ENCODE measurements around the gene EIF4G3. TPM values are rescaled to one million over a fixed set of nuclear protein-coding genes. Genes with fewer than 3 reads are reported as not detected.

Gene EIF4G3
- total RNA-seq, 1 experiment from 2014 or later = 7.2 TPM

DNA sequence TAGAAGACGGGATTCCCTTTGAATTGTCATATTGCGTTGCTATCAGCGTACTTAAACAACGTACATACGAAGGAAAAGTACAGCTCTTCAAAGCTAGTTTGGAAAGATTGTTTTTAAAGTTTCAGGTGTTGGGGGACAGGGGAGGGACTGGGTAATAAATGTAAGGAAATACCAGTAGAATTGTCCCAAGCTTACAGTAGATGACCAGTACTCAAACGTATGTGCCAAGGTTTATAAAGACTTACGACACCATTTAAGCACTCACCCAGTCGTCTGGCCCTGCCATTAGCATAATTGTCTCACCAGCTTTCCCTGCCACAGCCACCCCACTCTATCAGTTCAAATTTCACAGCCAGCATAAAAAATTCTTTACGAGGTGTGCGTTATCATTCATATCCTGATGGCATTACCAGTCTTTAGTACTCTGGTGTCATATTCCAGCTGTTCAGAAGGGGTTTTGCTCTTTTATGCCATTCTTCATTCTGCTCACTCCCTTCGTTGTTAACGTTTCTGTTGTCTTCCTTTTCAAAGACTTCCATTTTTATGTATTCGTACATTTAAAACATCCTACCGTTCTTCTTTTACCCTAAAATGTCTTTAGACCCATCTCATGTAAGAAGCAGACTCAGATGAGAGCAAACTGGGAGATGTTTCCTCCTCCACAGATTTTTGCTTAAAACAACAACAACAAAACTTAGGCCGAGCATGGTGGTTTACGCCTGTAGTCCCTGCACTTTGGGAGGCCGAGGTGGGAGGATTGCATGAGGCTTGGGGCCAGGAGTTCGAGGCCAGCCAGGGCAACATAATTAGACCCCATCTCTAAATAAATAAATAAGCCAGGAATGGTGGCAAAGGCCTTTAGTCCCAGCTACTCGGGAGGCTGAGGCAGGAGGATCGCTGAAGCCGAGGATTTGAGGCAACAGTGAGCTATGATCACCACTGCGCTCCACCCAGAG, 388.6 kb downstream of the EIF4G3 start:
- DNase-seq (ENCODE audit: low read depth) = no peak
- in situ Hi-C loops (cut with HindIII; ENCODE audit: low pct_unique_long_range_greater_than_20kb, low sequenced_read_pairs) = no loop called here

GRCh38 chr1:20787029-20787839, 389.5 kb downstream of the EIF4G3 start, which contains the start of gene HP1BP3:
HP1BP3 (minus strand) TSS chr1:20787307; CDS start chr1:20780440, 6,867 bp downstream.
- peak; percentile 67 for DNase-seq (ENCODE audit: low read depth)
- in situ Hi-C loops (cut with HindIII; ENCODE audit: low pct_unique_long_range_greater_than_20kb, low sequenced_read_pairs) = no loop called here

- peak; percentile 98 for DNase-seq (ENCODE audit: low read depth)
- in situ Hi-C loops (cut with HindIII; ENCODE audit: low pct_unique_long_range_greater_than_20kb, low sequenced_read_pairs) = no loop called here
Measured at GRCh38 chr1:20786253-20787028, 390.3 kb downstream of the EIF4G3 start.

- no peak for DNase-seq (ENCODE audit: low read depth)
- in situ Hi-C loops (cut with HindIII; ENCODE audit: low pct_unique_long_range_greater_than_20kb, low sequenced_read_pairs) = no loop called here
Measured at GRCh38 chr1:20785907-20786252, 390.8 kb downstream of the EIF4G3 start.

DNA sequence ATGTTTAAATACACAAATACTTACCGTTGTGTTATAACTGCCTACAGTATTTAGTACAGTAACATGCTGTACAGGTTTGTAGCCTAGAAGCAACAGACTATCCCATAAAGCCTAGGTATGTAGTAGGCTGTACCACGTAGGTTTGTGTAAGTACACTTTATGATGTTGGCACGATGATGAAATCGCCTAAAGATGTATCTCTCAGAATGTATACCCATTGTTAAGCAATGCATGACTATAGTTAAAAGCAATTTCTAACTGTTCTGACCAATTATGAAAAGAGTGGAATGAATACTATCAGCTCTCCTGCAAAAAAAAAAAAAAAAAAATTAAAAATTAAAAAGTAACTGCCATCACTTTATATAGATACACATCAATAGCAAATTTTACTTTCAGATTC, 401.0 kb downstream of the EIF4G3 start:
- in situ Hi-C loops (cut with HindIII; ENCODE audit: low pct_unique_long_range_greater_than_20kb, low sequenced_read_pairs) = no loop called here
- no peak for DNase-seq (ENCODE audit: low read depth)

- in situ Hi-C loops (cut with HindIII; ENCODE audit: low pct_unique_long_range_greater_than_20kb, low sequenced_read_pairs) = no loop called here
Measured at GRCh38 chr1:20771780-20772179, 404.9 kb downstream of the EIF4G3 start.

DNA sequence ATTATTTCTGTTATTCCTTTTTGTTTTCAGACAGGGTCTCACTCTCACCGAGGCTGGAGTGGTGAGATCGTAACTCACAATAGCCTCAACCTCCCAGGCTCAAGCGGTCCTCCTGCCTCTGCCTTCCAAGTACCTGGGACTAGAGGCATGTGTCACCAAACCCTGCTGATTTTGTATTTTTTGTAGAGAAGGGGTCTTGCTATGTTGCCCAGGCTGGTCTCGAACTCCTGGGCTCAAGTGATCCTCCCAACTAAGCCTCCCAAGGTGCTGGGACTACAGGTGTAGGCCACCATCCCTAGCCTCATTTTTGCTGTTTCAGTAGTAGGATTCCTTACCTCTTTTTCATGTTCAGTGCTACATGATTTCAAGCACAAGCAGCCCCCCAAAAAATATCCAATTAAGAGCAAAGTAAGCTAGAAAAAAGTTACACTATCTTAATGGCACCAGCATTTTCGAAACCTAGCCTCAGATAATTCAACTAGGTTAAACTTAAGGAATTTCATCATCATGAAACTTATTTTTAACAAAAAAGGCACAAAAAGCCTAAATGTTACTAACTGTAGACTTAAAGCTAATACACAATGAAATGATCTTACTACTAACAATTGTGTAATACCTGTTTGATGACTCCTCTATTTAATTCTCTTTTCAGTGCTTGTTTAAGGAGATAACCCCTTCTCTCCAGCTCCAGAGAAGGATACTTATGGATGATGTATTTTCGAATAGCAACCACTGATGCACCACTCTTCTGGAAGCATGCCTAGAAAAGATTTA, 406.2 kb downstream of the EIF4G3 start:
- in situ Hi-C loops (cut with HindIII; ENCODE audit: low pct_unique_long_range_greater_than_20kb, low sequenced_read_pairs) = no loop called here
- DNase-seq (ENCODE audit: low read depth) = no peak

More at GRCh38 chr1:20771780-20772179, 404.9 kb downstream of the EIF4G3 start:
- DNase-seq (ENCODE audit: low read depth) = no peak

GRCh38 chr1:20767271-20767670, 409.4 kb downstream of the EIF4G3 start:
- DNase-seq (ENCODE audit: low read depth) = no peak
- in situ Hi-C loops (cut with HindIII; ENCODE audit: low pct_unique_long_range_greater_than_20kb, low sequenced_read_pairs) = no loop called here

DNA sequence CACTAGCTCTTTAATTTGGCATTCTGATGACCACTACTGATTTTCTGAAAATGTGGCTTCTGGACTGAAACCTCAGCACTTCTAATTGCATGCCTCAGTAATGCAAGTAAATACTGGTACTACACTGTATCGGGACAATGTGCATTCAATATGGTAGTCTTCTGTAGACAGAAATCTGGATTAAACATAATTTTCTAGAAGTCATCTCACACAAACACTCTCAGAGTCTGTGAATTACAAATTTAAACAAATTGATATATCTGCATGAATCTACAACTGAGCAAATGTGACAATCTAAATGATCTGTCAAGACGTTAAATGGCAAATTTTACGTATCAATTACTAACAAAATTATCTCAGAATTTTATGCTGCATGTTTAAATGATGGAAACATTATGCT, 413.3 kb downstream of the EIF4G3 start:
- DNase-seq (ENCODE audit: low read depth) = no peak
- in situ Hi-C loops (cut with HindIII; ENCODE audit: low pct_unique_long_range_greater_than_20kb, low sequenced_read_pairs) = no loop called here

- no peak for DNase-seq (ENCODE audit: low read depth)
- in situ Hi-C loops (cut with HindIII; ENCODE audit: low pct_unique_long_range_greater_than_20kb, low sequenced_read_pairs) = no loop called here
Measured at GRCh38 chr1:20760322-20760721, 416.4 kb downstream of the EIF4G3 start.

Other genes starting within 250 kb of the EIF4G3 start
- gene ECE1, start 113.6 kb upstream of the EIF4G3 start, total RNA-seq (2014; rRNA removed; shearing (Covaris generic); ENCODE audit: low replicate concordance) = 79.6 and 82.8 TPM in 2 replicates